Dermis blood vessel endothelial cell (primary cell): ENCODE data around the gene TRIO. TPM values are rescaled to one million over a fixed set of nuclear protein-coding genes. Genes with fewer than 3 reads are reported as not detected.

ENCODE experiments used
- DNase-seq: peaks from one replicate; pipeline ENCODE4 v3.0.0; 2010
- total RNA-seq: library from RNA; depleted of rRNA; stranded (reverse); fragments of >200 nt; gene quantifications from 2 replicates; pipeline ENCODE4 v1.2.3, GENCODE V29; 2014

TRIO gene
- total RNA-seq, 1 donor from 2014 or later: 190 TPM

DNA sequence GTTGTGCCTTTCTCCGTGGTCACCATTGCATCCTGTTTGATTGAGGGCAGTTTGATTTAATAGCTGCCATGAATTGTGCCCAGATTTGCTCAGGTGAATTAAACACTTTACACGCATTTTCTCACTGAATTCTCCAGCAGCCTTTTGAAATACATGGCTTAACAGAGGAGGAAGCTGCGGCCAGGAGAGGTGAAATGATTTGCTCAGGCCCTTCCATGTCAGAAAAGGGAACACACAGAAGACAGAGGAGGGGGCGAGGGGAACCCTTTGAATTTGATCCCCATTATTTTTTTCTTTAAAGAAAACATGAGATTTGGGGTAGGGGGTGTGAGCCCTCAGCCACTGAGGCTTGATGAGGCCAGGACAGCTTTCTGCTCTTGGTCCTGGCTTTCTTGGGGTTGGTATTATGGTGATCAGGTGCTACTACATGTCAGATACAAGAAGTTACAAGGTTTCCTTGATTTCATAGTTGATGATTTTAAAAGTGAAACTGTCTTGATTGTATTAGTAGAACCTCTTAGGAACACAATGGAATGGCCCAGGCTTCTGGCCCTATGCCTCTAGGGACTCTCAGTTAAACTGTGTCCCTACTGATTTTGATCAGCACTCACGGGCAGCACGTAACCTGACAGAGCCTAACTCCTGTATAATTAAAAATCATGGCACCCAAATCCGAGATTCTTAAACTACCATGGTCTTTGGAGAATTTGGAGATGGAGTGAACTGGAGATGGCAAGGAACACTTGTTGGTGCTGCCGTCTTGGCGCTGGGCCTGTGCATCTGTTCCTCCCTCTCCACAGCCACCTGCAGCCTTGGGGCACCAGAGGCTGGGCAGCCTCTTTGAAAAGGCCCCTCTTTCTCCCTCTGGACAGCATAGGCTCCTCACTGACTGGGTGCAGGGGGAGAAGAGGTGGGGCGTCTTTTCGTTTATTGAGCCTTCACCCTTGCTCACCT is 107.9 kb downstream of the TRIO start:
- peak; percentile 28 for DNase-seq

GRCh38 chr5:14251733-14252132 is 108.6 kb downstream of the TRIO start:
- no peak for DNase-seq

DNA sequence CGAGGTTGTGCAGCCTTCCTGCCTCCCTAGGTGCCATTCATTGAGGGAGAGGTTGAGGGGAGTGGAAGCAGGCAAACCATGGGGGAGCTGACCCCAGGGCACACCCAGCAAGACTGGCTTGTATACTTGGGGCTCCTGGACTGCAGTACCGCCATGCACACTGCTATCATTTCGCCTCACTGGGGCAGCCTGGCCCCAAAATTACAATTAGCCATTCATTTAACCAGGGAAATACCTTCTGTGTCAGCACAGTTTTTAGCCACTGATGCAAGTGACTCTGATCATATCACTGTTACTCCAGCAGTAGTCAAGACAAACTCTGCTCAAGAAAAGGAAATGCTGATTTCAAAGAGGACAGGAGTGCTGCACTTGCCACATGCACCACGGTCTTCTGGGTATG is 109.7 kb downstream of the TRIO start:
- no peak for DNase-seq

- DNase-seq: peak; percentile 70
These were observed 111.5 kb downstream of the TRIO start for GRCh38 chr5:14254686-14255085.

GRCh38 chr5:14256026-14256690 is 113.0 kb downstream of the TRIO start:
- DNase-seq: no peak

- DNase-seq: no peak
These were observed 113.7 kb downstream of the TRIO start for GRCh38 chr5:14256756-14257393.

DNA sequence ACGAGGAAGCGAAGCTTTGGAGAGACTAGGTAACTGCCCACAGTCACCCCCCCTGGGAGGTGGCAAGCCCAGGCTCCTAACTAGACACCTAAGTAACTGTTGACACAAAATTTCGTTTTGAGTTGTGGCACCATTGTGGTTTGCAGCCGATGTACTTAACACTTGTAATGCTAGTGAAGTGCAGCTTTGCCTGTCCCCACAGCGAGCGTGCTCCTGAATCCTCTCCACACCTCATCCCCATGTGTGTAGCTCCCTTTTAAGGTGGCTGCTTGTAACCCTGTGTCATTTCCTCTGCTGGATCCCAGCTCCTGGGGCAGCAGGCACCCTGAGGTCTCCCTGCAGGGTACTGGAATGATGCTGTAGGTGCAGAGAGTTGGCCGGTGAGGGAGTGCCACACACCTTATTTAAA is 114.9 kb downstream of the TRIO start:
- DNase-seq: no peak

DNA sequence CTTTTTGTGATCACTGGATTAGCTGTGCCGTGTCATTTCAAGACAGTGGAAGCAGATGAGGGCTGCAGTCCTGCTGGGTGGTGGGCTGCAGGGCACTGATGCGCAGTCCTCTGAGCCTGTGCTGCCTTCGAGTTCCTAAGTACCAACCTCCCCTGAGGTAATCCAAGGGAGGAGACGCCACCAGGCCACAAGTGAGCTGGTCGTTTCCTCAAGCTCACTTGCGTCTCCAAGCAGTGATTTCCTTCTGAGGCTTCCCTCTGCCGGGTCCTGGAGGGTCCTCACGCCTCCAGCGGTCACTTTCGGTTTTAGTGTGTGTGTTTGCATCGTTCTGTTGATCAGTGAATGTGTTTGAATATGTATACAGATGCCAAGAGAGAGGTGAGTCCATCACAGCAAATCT is 115.7 kb downstream of the TRIO start:
- peak; percentile 66 for DNase-seq

- no peak for DNase-seq
These were observed 117.5 kb downstream of the TRIO start for GRCh38 chr5:14260637-14261036.

GRCh38 chr5:14261235-14261634 is 118.1 kb downstream of the TRIO start:
- DNase-seq: no peak

- DNase-seq: no peak
These were observed 118.9 kb downstream of the TRIO start for GRCh38 chr5:14261856-14262611.

GRCh38 chr5:14263113-14263512 is 120.0 kb downstream of the TRIO start:
- DNase-seq: no peak

DNA sequence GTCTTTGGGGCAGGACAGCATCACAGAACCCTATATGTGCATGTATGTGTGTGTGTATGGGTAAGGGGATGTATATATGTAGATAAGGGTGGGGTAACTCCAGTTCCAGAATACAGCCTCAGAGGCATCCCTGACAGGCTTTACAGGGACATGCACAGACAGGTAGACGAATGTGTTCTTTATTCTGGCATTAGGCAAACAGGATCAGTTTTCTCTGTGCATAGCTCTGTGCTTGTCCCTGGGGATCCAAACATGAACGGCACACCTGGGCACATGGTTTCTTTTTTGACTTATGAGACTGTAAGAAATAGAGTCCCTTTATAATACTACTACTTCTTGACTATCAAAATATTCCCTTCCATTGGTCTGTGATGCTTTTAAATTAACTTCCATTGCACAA is 120.6 kb downstream of the TRIO start:
- no peak for DNase-seq

GRCh38 chr5:14264605-14265316 is 121.6 kb downstream of the TRIO start:
- DNase-seq: peak; percentile 96

DNA sequence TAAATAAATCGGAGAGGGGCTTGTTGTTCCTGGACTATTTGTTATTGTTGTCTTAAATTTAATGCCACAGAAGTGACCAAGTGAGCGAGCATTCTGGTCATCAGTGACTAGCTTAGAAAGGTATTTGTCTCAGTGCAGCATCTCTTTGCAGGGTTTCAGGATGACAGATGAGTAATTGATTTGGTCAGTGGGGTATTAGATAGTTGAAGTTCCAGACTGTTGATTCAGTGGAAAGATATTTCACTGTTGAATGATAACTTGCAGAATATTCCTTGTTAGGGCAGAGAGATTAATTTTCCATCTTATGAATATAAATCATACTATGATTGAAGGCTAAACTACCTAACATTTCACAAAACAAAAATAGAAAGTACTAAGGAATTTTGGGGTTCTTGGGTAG is 122.4 kb downstream of the TRIO start:
- DNase-seq: peak; percentile 71

GRCh38 chr5:14266171-14266570 is 123.0 kb downstream of the TRIO start:
- DNase-seq: no peak

DNA sequence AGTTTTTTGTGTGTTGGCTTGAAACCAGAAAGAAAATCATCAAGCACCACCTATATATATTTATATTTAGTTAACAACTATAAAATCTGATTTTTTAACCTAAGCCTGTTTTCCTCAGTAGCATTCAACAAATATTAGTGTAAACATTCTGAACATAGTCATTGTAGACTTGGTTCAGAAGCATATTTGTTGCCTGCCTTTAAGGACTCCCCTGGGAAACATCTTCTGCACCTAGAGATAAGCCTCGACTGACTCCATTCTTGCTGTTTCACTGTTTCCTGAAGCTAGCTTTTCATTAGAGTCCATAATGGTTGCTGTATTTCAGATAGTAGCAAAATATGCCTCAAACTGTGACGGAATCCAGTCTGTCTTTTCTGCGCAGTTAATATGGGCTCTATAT is 123.5 kb downstream of the TRIO start:
- peak; percentile 36 for DNase-seq

DNA sequence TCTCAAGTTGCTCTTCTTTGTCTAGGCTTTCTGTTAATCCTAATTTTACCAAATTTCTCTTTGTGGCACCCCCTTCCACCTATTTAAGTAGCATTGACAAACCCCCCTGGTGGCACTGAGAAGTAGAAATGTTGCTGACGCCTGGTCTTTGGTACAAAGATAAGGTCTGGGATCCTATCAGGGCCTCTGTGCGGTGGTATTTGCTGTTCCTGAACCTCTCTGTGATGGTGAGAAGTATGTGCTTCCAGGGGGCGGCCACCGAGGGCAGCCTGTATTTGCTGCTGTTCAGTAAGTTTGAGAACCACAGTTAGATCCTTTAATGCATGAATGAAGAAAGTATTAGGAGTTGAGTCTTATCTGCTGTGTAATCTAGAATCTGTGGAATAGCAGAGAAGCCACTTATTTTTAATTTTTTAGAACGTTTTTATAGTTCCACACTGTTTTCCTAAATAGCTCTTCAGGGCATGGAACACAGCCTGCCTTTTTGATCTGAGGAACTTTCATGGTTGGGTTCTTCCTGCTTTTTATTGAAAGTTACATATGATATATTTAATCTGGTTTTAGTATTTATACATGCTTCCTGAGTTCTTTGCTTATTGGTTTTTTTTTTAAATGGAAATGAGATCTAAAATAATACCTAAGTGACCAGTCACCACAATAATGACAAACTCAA is 124.2 kb downstream of the TRIO start:
- DNase-seq: peak; percentile 46

DNA sequence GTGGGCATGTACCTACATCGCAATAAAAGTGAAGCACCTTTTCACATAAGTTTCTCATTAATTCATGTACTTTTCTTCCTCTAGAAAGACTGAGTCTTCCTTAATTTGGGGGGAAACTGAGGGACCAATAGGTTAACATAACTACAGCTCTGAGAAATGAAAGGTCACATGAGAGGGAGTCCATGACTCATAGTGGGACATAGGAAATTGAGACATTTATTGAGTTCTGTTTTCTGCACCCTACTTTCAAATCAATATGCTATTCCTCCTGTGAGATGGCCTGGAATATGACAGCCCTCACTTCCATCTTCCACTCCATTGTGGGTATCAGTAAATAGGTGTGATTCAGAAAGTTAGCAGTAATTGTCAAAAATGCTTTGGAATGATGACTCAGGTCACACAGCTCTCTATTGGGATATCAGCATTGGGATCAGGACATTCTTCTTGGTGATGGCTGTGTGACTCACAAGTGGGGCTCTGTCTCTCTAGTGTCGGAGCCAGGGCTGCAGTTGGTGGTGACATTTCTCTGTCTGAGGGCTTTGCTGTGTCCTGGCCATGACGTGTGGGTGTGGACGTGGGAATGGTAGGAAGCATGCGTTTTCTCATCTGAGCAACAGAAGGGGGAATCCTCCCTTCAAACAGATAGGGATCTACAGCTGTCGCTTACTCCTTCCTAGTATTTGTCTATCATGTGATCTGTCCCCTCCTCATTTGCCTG is 125.0 kb downstream of the TRIO start:
- peak; percentile 77 for DNase-seq

DNA sequence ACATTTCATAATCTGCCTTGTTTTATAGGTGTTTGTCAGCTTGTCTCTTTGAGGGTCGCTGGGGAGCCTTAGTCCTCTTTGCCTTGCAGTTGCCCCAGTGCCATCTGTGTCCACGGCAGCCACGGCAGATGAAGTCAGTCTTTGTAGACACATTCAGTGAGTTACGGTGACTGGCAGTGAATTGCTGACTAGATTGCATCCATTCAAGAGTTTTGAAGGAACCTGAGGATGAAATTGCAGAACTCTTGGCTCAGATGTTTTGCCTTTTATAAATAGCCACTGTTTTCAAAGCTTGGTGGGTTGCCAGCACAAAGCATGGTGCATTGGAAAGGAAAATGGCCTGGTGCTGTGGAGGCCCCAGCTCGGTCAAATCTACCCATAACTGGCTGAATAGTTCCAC is 125.6 kb downstream of the TRIO start:
- DNase-seq: peak; percentile 50

DNA sequence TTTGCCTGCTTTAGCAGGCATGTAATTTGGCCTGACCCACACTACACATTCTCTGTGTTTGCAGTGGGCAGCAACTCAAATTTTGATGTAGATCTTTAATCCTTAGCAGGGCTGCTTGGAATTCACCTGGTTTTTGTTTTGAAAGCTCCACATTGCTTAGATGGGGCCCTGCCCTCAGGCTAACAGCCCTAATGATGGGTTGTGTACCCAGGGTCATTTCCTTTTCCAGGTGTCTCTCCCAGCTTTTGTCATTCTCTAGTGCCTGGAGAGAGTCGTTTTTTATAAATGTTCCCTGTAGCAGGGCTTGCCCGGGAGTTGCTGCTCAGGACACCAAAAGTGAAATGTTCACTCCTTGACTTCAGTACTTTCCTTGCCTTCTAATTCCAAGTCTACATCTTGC is 126.3 kb downstream of the TRIO start:
- no peak for DNase-seq
